Smooth muscle cell (in vitro differentiated cells): ENCODE results near the gene SKIDA1. TPM values are rescaled to one million over a fixed set of nuclear protein-coding genes. Genes with fewer than 3 reads are reported as not detected.

Experiments
- DNase-seq: peaks from one replicate; lab custom pipeline; 2025; ENCODE audit not compliant: unreplicated experiment; lab: John Stamatoyannopoulos, UW
- H2AFZ ChIP-seq: fragments of 200-600 bp; sonication (generic); 2 replicates; pipeline ENCODE4 v1.6.0; 2016; ENCODE audit warnings: antibody characterized with exemption, low read depth, mild to moderate bottlenecking
- H3F3A ChIP-seq: fragments of 200-600 bp; sonication (generic); 2 replicates; pipeline ENCODE4 v1.6.0; 2017; ENCODE audit warnings: antibody characterized with exemption, low read depth
- H3K27ac ChIP-seq: fragments of 200-600 bp; sonication (generic); 2 replicates; pipeline ENCODE4 v1.5.1; 2016; ENCODE audit warnings: low read depth, mild to moderate bottlenecking
- H3K27me3 ChIP-seq: fragments of 200-600 bp; sonication (generic); 2 replicates; pipeline ENCODE4 v1.6.1; 2016; ENCODE audit warnings: low read depth, mild to moderate bottlenecking
- H3K36me3 ChIP-seq: fragments of 200-600 bp; sonication (generic); 2 replicates; pipeline ENCODE4 v1.5.1; 2016; ENCODE audit warnings: low read depth
- H3K4me1 ChIP-seq: fragments of 200-600 bp; sonication (generic); 2 replicates; pipeline ENCODE4 v1.5.1; 2016; ENCODE audit warnings: low read depth
- H3K4me2 ChIP-seq: fragments of 200-600 bp; sonication (generic); 2 replicates; pipeline ENCODE4 v1.6.0; 2016; ENCODE audit warnings: mild to moderate bottlenecking
- H3K4me3 ChIP-seq: fragments of 200-600 bp; sonication (generic); 2 replicates; pipeline ENCODE4 v1.5.1; 2016; ENCODE audit warnings: mild to moderate bottlenecking
- H3K79me2 ChIP-seq: fragments of 200-600 bp; sonication (generic); 2 replicates; pipeline ENCODE4 v1.6.0; 2016; ENCODE audit warnings: low read depth, mild to moderate bottlenecking
- H3K9ac ChIP-seq: fragments of 200-600 bp; sonication (generic); 2 replicates; pipeline ENCODE4 v1.6.0; 2016; ENCODE audit warnings: low read depth
- H3K9me3 ChIP-seq: fragments of 200-600 bp; sonication (generic); replicated peaks from 2 replicates; pipeline ENCODE4 v1.5.1; 2016; ENCODE audit warnings: low read depth
- H4K20me1 ChIP-seq: fragments of 200-600 bp; sonication (generic); 2 replicates; pipeline ENCODE4 v1.6.0; 2016; ENCODE audit warnings: low read depth
- WGBS: methylation state at CpG from one replicate; pipeline ENCODE4 v1.1.7; 2016; ENCODE audit warnings: low lambda C conversion rate; 5-methylcytosine and 5-hydroxymethylcytosine counted together
- polyA plus RNA-seq: library from polyadenylated mRNA; unstranded; fragments of >200 nt; fragmentation: Nextera tagmentation; extraction: Ambion mirVana; gene quantifications from 2 replicates; pipeline ENCODE4 v1.2.1, GENCODE V29; 2016
- total RNA-seq: library from RNA; depleted of rRNA; stranded (reverse); fragments of >200 nt; gene quantifications from 2 replicates; pipeline ENCODE4 v1.2.3, GENCODE V29; 2014
- TF ChIP-seq, protein P1 (sequence below): fragments of 200-600 bp; sonication (generic); IDR thresholded peaks from 2 replicates; pipeline ENCODE4 v1.5.1; 2017; ENCODE audit warnings: borderline replicate concordance, mild to moderate bottlenecking, antibody characterized with exemption; ENCODE audit not compliant: insufficient read depth, poor library complexity, severe bottlenecking

Gene SKIDA1
- total and polyA plus RNA-seq, 2 experiments from 2014 or later: 0.53 to 1.8 TPM

DNA sequence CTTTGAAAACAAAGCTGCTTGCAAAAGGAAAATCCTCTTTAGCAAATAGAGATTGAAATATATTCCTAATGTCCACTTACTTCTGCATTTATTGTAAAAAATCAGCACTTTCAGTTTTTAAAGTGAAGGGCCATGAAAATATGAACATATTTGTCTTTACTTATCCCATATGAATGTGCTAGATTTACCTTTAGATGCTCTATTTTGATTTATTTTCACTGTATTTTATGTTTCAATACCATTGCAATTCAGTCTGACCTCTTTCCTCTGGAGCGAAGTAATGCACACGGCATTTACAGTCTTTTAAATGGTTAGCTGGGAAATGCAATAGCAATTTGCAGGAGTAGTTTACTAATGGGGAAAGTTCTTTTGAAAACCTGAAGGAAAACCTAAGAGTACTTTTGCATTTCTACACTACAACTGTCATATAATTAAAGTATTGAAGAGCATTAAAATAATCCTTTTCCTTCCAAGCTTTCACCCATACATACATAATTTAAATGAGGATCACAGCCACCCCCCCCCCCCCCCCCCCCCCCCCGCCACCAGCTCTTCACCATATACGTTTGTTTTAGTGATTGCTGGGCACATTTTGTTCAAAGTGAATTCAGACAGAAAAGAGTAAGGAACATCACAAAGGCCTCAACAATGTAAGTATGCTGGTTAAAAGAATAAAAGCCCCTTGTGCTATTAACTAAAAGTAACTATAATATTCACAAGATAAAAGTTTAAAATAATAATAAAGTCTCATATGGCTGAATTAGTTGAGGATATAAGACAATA lies 3.5 kb downstream of the SKIDA1 start:
- H3K36me3 ChIP-seq: no peaks in the 10 kb centered on the region
- H3K4me3 ChIP-seq: peak overlapping the region; percentile 37
- no peaks in the 10 kb centered on the region for H3K9me3 ChIP-seq
- H3K27ac ChIP-seq: peak overlapping the region; percentile 98
- peaks cover 20% of the 10 kb centered on the region for H3F3A ChIP-seq
- peak overlapping the region; percentile 32 for H3K9ac ChIP-seq
- no peaks in the 10 kb centered on the region for H4K20me1 ChIP-seq
- H3K27me3 ChIP-seq: no peaks in the 10 kb centered on the region
- WGBS: 38% methylated on average over 4 of the region's 4 CpGs
- H3K4me1 ChIP-seq: peaks cover 48% of the 10 kb centered on the region
- no peak for DNase-seq
- peak overlapping the region; percentile 98 for H3K4me2 ChIP-seq
- TF ChIP-seq, protein P1, sequence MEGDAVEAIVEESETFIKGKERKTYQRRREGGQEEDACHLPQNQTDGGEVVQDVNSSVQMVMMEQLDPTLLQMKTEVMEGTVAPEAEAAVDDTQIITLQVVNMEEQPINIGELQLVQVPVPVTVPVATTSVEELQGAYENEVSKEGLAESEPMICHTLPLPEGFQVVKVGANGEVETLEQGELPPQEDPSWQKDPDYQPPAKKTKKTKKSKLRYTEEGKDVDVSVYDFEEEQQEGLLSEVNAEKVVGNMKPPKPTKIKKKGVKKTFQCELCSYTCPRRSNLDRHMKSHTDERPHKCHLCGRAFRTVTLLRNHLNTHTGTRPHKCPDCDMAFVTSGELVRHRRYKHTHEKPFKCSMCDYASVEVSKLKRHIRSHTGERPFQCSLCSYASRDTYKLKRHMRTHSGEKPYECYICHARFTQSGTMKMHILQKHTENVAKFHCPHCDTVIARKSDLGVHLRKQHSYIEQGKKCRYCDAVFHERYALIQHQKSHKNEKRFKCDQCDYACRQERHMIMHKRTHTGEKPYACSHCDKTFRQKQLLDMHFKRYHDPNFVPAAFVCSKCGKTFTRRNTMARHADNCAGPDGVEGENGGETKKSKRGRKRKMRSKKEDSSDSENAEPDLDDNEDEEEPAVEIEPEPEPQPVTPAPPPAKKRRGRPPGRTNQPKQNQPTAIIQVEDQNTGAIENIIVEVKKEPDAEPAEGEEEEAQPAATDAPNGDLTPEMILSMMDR: no peak
- peak overlapping the region; percentile 71 for H2AFZ ChIP-seq
- H3K79me2 ChIP-seq: peaks cover 44% of the 10 kb centered on the region

DNA sequence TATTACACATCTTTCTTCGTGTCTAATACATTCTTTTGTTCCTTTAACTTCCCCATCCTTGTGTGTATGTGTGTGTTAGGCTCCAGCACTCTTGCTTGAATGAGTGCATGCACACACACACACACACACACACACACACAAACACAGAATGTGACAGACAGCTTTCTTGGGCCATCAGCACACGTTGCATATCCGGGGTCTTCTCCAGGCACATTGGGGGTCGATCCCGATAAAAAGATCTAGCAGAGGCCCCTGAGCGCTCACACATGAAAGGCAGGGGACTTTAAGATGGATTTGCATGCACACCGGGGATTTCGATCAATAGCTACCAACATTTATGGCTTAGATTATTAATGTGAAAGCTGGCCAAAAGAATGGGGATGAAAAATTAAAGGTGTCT lies 4.5 kb downstream of the SKIDA1 start:
- H4K20me1 ChIP-seq: no peaks in the 10 kb centered on the region
- H2AFZ ChIP-seq: peak overlapping the region; percentile 71
- peaks cover 46% of the 10 kb centered on the region for H3K79me2 ChIP-seq
- TF ChIP-seq, protein P1: no peak
- no peaks in the 10 kb centered on the region for H3K9me3 ChIP-seq
- peak overlapping the region; percentile 98 for H3K4me2 ChIP-seq
- H3K27me3 ChIP-seq: no peaks in the 10 kb centered on the region
- no peak overlapping the region for H3K9ac ChIP-seq
- H3K27ac ChIP-seq: peak overlapping the region; percentile 82
- peak overlapping the region; percentile 61 for H3K4me3 ChIP-seq
- WGBS: 52% methylated on average over 8 of the region's 8 CpGs
- H3K36me3 ChIP-seq: no peaks in the 10 kb centered on the region
- peaks cover 15% of the 10 kb centered on the region for H3F3A ChIP-seq
- DNase-seq: no peak
- H3K4me1 ChIP-seq: peaks cover 49% of the 10 kb centered on the region

DNA sequence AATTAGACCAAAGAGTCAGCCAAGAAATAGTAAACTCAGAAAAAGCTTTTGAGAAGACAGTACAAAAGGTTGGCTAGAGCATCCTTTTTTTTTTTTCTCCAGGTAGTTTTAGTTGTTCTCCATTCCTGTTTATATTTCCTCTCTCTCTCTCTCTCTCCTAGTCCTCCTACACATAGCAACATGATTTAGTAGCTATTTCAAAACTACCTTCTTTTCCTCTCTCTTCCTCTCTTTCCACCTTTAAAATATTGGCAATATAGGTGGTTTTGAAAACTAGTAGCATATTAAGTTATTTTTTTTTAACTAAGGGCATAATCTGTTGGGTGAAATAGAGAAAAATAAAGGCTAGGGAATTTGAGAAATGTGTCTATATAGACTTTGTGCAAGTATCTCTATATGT lies 5.0 kb downstream of the SKIDA1 start:
- H3K27ac ChIP-seq: peak overlapping the region; percentile 82
- H3K27me3 ChIP-seq: no peaks in the 10 kb centered on the region
- TF ChIP-seq, protein P1: no peak
- H2AFZ ChIP-seq: peak overlapping the region; percentile 71
- peak overlapping the region; percentile 70 for H3K9ac ChIP-seq
- H3K4me2 ChIP-seq: peak overlapping the region; percentile 98
- peaks cover 50% of the 10 kb centered on the region for H3K79me2 ChIP-seq
- H3K4me3 ChIP-seq: peak overlapping the region; percentile 61
- H3F3A ChIP-seq: peaks cover 13% of the 10 kb centered on the region
- H3K36me3 ChIP-seq: no peaks in the 10 kb centered on the region
- H4K20me1 ChIP-seq: no peaks in the 10 kb centered on the region
- H3K9me3 ChIP-seq: no peaks in the 10 kb centered on the region
- peaks cover 53% of the 10 kb centered on the region for H3K4me1 ChIP-seq
- DNase-seq: no peak
